ENCODE results near the gene NYNRIN. TPM values are rescaled to one million over a fixed set of nuclear protein-coding genes. Genes with fewer than 3 reads are reported as not detected.

The NYNRIN gene
- total and polyA plus RNA-seq, 2 of the 8 experiments (the other 6 are each of a cell fraction or from before 2014, with no cell fraction given): 15.2 to 18.3 TPM

GRCh38 chr14:24377657-24378056 lies 21.1 kb upstream of the NYNRIN start (continued):
- TF ChIP-seq RBBP5 (IDR thresholded peaks at IDR 0.05; ENCODE audit: borderline replicate concordance, low read depth, low read length): no peak
- TF ChIP-seq SAP30 (IDR thresholded peaks at IDR 0.05; ENCODE audit: insufficient read depth, insufficient replicate concordance, low read length): no peak
- TF ChIP-seq FOSL1 (IDR thresholded peaks at IDR 0.05; ENCODE audit: insufficient read depth, low read depth, low read length): no peak
- no peak for TF ChIP-seq BRCA1 (IDR thresholded peaks at IDR 0.05; ENCODE audit: low read depth, low read length)
- no peak for TF ChIP-seq CREB1 (IDR thresholded peaks at IDR 0.05)
- TF ChIP-seq POLR2AphosphoS5 (IDR thresholded peaks at IDR 0.05; ENCODE audit: low read depth, low read length): no peak
- no peak for TF ChIP-seq YY1 (IDR thresholded peaks at IDR 0.05; ENCODE audit: low read depth, low read length)

Data from H1 (cell line).